HepG2 (cell line): ENCODE measurements around the gene GFY.
A peak's percentile ranks its signal among the peaks of the same experiment; 100 is the strongest.

ENCODE experiments used
- ATRX ChIP-seq: sonication (generic); formaldehyde crosslinking; IDR thresholded peaks from 2 replicates; pipeline ENCODE4 v1.4.0; 2020; ENCODE audit warnings: missing genetic modification reagents, borderline replicate concordance
- CEBPB ChIP-seq: IDR thresholded peaks from 2 replicates; pipeline ENCODE4 v1.6.1; 2011; ENCODE audit warnings: low read depth, low read length, improper control_type of control experiment, borderline replicate concordance
- CREB1 ChIP-seq, 2 experiments: fragments of 450-650 bp in 1 of 2; IDR thresholded peaks; 2 replicates each; pipeline ENCODE4 v1.6.1; 2016 to 2017; ENCODE audit warnings: control low read depth in 1 of 2, mild to moderate bottlenecking in 1 of 2, missing compliant biosample characterization in 1 of 2, missing genetic modification characterization in 1 of 2
- EP300 ChIP-seq, 3 experiments: sonication (generic) in 1 of 3; formaldehyde crosslinking in 1 of 3; IDR thresholded peaks; 2 replicates each; pipeline versions ENCODE4 v1.5.1 to v1.6.1; 2011 to 2020; ENCODE audit warnings: low read depth in 2 of 3, low read length in 2 of 3, borderline replicate concordance in 1 of 3, improper control_type of control experiment in 1 of 3, mild to moderate bottlenecking in 1 of 3, missing genetic modification reagents in 1 of 3, moderate library complexity in 1 of 3
- HNF4G ChIP-seq, 2 experiments: sonication (generic) in 1 of 2; formaldehyde crosslinking in 1 of 2; IDR thresholded peaks; 2 replicates each; pipeline versions ENCODE4 v1.4.0 to v1.6.1; 2011 to 2020; ENCODE audit warnings: borderline replicate concordance in 2 of 2, low read depth in 2 of 2, mild to moderate bottlenecking in 2 of 2, low read length in 1 of 2, missing genetic modification reagents in 1 of 2, moderate library complexity in 1 of 2
- KDM5A ChIP-seq: fragments of 200-600 bp; sonication (generic); IDR thresholded peaks from 2 replicates; pipeline ENCODE4 v1.7.0; 2018; ENCODE audit warnings: antibody characterized with exemption, mild to moderate bottlenecking, low read length, borderline replicate concordance
- MAFK ChIP-seq, 2 experiments: IDR thresholded peaks in 1 of 2; conservative IDR thresholded peaks in 1 of 2; 2 replicates each; pipeline ENCODE4 v1.6.1; 2011; ENCODE audit warnings: improper control_type of control experiment in 2 of 2, low read length in 2 of 2
- NR1H2 ChIP-seq: sonication (generic); formaldehyde crosslinking; IDR thresholded peaks from 2 replicates; pipeline ENCODE4 v1.8.1; 2022; ENCODE audit warnings: low read depth, missing genetic modification reagents, borderline replicate concordance
- TAF1 ChIP-seq: sonication (generic); formaldehyde crosslinking; IDR thresholded peaks from 2 replicates; pipeline ENCODE4 v1.4.0; 2020; ENCODE audit warnings: missing genetic modification reagents
- TF ChIP-seq, protein P1 (sequence below): sonication (generic); formaldehyde crosslinking; IDR thresholded peaks from 2 replicates; pipeline ENCODE4 v1.5.0; 2020; ENCODE audit warnings: mild to moderate bottlenecking, missing genetic modification reagents, moderate library complexity

GRCh38 chr19:49430678-49431329 lies 5.6 kb downstream of the GFY start:
- no peak for TF ChIP-seq NR1H2 (CRISPR knock-in tag)
- TF ChIP-seq, protein P1, sequence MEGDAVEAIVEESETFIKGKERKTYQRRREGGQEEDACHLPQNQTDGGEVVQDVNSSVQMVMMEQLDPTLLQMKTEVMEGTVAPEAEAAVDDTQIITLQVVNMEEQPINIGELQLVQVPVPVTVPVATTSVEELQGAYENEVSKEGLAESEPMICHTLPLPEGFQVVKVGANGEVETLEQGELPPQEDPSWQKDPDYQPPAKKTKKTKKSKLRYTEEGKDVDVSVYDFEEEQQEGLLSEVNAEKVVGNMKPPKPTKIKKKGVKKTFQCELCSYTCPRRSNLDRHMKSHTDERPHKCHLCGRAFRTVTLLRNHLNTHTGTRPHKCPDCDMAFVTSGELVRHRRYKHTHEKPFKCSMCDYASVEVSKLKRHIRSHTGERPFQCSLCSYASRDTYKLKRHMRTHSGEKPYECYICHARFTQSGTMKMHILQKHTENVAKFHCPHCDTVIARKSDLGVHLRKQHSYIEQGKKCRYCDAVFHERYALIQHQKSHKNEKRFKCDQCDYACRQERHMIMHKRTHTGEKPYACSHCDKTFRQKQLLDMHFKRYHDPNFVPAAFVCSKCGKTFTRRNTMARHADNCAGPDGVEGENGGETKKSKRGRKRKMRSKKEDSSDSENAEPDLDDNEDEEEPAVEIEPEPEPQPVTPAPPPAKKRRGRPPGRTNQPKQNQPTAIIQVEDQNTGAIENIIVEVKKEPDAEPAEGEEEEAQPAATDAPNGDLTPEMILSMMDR (CRISPR knock-in tag) = peak; percentile 74
- TF ChIP-seq CEBPB = no peak
- TF ChIP-seq KDM5A = no peak
- no peak for TF ChIP-seq EP300 (IDR thresholded peaks at IDR 0.05; ENCODE audit: low read depth in 2 of 2, low read length in 2 of 2)
- TF ChIP-seq EP300 (CRISPR knock-in tag; IDR thresholded peaks at IDR 0.05; ENCODE audit: borderline replicate concordance) = no peak
- no peak for TF ChIP-seq ATRX (CRISPR knock-in tag)
- no peak for TF ChIP-seq HNF4G (IDR thresholded peaks at IDR 0.05; ENCODE audit: borderline replicate concordance, low read depth, low read length)
- no peak for TF ChIP-seq HNF4G (CRISPR knock-in tag; IDR thresholded peaks at IDR 0.05; ENCODE audit: borderline replicate concordance, low read depth)
- no peak for TF ChIP-seq TAF1 (CRISPR knock-in tag)
- no peak for TF ChIP-seq CREB1 (IDR thresholded peaks at IDR 0.05)
- no peak for TF ChIP-seq CREB1 (CRISPR knock-in tag; IDR thresholded peaks at IDR 0.05)
- TF ChIP-seq MAFK (conservative IDR thresholded peaks at IDR 0.05 in 1 of 2, IDR thresholded peaks at IDR 0.05 in 1 of 2; ENCODE audit: low read length in 2 of 2) = no peak
